COLO668 (cell line): ENCODE data around the gene FNDC11.
"Not testable (repeated sequence)": the region's sequence is repeated elsewhere in the genome, so short reads cannot be mapped to it uniquely, and the experiment has no call there.

Experiments used
- DNase-seq: peaks from one replicate; lab custom pipeline; 2025; ENCODE audit not compliant: unreplicated experiment; lab: John Stamatoyannopoulos, UW

FNDC11 gene

DNA sequence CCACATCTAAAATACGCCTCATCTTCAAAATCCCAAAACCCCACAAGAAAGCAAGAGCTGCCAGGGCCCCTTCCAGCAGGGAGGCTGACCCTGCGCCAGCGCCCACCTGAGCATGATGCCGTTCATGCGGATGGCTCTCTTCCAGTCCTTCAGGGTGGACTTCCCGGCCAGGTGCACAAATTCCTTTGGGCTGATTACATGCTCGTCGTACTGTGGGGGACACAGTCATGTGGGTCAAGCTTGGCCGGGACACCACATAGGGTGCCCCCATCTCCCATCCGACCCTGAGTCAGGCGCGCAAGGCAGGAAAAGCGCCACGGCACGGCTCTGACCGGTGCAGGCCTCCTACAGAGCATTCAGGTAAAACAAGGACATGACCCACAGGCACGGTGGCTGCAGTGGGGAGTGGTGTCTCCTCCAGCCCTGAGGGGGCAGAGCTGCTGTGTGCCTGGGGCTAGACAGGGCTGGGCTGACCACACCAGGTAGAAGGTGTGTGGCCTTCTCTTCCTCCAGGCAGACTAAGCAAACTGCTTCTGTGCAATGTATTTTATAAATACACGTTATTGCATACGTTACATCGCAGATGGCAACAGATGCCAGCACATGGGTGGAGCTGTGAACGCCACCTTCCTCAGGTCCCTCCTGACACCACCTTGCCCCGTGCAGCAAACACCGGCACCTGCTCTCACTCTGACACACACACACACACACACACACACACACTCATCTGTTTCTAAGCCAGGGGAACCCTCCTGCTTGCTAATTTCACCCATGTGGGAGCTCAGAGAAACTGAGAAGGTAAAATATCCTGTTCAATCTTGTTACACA, 43.9 kb downstream of the FNDC11 start:
- no peak for DNase-seq

- no peak for DNase-seq
These were observed 44.8 kb downstream of the FNDC11 start for GRCh38 chr20:63598479-63599395.

DNA sequence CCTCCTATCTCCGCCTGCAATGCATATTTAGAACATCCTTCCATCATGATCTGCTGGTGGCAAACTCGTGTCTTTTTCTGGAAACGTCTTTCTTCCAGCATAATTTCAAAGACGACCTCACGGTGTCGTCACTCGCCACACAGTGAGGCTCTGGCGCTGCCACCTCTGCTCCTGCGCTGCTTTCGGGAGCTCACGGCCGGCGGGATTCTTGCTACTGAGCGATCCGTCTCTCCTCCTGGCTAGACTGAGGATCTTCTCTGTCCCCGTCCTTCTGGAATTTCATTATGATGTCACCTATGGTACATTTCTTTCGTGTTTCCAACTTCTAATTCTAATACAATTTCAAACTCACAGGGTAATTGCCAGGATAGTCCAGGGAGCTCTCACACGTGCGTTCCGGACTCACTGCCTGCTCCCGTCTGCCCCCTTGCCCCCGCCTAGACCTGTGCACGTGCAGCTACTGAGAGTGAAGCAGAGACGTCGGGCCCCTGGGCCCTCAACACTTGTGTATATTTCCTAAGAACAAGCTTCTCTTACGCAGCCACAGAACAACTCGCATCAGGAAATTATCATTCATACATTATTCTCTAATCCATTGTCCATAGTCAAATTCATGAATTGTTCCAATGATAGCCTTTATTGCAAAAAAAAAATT, 45.6 kb downstream of the FNDC11 start:
- DNase-seq, result no peak

- not testable (repeated sequence) for DNase-seq
These were observed 47.7 kb downstream of the FNDC11 start for GRCh38 chr20:63601679-63602078.

GRCh38 chr20:63602321-63602720, 48.4 kb downstream of the FNDC11 start:
- no peak for DNase-seq
